Activated CD4-positive, alpha-beta T cell treated with anti-CD3 and anti-CD28 coated beads for 1 hour (primary cell): ENCODE data around the gene BNC2.
"Not testable (repeated sequence)": the region's sequence is repeated elsewhere in the genome, so short reads cannot be mapped to it uniquely, and the experiment has no call there.

Experiments used
- DNase-seq: peaks from one replicate; pipeline ENCODE4 v3.0.0-alpha.2; 2020

Gene BNC2

DNA sequence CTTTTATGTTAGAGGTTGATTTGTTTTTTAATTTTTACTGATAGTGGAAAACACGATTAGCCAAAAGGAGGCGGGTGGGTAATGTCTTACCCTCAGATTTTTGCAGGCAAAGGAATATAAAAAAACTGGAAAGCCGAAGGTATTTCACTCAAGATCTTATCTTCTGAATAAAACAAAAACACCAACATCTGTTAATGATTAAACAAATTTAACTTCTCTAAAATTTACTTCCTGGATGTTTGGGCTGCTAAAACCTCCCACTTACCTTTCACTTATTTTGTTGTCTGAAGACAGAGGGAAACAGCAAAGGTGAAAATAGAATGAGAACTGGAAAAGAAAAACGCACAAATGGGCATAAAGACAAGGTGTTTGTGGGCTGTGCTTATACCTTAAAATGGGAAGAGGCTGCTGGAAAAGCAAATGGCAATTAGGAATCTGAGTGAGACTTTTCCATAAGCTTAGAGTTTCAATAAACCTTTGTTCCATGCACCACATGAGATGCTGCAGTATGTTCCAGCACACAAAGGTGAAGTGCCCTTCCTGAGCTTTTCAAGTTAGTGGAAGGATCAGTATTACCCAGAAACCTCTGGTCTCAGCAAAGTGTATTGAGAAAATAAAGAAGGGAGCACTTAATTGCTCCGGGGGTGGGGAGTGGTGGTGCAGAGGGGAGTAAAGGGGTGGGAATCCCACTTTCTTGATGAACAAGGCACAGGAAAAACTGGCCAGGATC lies 298.3 kb downstream of the BNC2 start:
- no peak for DNase-seq

DNA sequence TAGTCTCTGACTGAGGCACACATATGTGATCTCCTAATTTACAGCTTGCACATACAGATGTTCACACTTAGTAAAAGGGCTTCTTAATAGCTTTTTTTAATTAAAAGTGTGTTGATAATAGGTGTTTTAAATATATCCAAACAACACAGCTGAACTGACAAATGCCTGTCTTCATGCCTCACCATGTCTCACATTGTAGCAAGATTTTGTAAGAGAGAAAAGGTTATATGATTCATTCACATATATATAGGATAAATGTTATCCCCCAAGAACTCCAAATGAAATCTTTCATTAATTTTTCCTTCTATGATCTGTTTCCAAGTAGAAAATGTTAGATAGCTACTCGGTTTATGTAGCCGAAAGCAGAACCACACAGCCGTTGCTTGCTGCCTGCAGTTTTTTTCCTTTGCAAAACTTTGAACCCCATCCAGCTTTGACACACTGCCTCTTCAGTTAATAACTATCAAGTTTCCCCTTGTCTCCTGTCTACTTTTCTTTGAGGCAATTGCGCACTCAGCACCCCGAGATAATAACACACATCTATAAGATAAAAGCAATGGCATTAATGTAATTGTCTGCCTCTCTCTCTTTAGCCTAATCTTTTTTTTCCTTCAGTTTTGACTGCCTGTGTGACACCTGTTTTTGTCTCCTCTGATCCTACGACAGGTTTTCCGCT lies 299.2 kb downstream of the BNC2 start:
- DNase-seq, result no peak

DNA sequence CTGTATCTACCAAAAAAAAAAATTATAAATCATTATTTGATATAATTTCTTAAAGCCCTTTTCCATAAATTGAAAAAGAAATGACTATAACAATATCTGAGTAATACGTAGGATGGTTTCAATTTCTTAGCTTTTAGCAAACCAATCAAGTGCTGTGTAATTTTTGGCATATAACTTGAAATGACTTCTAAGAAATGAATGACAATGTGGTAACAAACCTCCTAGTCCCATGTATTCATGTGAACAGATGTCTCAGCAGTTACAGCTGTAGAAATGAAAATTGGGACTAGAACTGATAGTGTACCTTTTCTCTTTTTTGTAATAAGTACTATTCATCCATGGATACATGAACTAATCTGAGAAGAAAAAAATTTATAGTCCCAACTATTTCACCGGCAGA lies 307.0 kb downstream of the BNC2 start:
- DNase-seq, result no peak

DNA sequence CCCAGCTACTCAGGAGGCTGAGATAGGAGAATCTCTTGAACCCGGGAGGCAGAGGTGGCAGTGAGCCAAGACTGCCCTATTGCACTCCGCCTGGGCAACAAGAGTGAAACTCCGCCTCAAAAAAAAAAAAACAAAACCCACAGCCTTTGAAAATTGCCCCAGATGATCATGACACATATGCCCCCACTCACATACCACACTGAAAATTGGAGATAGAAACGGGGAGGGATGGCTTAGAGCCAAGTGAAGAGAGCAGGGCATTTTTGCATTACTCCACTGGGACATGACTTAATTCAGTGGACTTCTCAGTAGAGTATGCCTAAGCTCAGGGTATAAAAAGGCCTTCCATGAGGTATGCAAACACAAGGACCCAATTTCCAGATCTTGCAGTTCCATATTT lies 309.3 kb downstream of the BNC2 start:
- no peak for DNase-seq

DNA sequence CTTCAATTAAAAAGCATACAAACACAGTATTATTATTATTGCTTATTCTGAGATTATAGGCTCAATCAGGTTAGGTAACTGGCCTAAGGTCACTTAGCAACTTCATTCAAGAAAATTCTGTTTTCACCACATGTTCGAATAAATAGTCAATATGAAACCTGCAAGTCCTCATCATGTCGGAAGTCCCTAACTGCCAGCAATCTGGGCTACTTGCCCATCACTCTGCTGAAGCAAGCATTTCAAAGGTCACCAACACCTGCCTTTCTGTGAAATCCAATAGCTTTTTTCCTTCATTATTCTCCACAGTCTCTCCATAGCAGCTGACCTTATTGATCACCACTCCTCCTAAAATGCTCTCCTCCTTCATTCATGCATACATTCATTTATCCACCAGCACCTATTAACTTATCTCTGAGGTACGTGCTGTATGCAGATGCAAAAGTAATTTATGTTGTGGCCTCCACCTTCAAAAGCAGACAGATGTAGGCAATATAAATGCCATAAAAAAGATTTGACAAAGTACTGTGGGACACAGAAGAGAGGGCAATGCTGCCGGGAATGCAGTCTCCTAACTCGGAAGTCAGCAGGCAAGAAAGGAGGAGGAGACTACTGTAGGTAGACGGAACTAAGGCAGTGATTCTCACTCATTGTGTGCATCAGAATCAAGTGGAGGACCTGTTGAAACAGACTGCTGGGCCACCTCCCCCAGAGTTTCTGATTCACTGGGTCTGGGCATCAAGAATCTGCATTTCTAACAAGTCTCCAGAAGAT lies 310.9 kb downstream of the BNC2 start:
- no peak for DNase-seq

DNA sequence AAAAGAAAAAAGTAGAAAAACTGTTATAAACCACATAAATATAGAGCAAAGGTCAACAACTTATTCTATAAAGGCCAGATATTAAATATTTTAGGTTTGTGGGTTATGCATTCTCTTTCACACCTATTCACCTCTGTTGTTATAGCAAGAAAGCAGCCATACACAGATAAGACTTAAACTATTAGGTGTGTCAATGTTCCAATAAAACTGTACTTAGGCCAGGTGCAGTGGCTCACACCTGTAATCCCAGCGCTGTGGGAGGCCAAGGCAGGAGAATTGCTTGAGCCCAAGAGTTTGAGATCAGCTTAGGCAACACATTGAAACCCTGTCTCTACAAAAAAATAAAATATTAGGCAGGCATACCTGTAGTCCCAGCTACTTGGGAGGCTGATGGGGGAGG lies 314.7 kb downstream of the BNC2 start:
- DNase-seq, result no peak

DNA sequence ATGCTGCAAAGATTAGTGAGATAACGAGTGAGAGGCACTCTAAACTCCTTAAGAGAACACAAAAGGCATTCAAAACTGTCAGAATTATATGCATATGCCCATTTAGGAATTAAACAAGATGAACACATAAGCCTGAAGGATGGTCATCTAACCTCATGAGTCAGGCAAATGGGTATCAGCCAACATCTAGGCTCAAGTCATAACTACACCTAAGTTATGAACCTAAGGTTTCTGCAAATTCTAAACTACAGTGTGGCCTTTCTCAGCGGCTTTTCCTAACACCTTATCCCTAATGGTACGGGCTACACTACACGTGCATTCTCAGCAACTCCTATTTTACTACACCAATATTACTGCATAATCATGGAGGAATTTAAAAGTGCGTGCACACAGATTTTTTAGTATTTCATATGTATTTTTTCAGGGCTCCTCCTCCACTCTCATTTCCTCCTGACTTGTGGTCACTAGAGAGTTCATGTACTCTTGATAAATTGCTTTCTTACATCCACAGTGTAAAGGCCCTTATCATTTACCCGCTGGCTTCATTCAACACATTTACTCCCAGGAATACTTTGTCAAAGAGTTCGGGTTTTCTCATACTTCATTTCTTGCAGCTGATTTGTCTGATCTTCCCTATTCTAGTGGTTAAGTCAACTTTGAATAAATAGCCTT lies 316.5 kb downstream of the BNC2 start:
- no peak for DNase-seq

DNA sequence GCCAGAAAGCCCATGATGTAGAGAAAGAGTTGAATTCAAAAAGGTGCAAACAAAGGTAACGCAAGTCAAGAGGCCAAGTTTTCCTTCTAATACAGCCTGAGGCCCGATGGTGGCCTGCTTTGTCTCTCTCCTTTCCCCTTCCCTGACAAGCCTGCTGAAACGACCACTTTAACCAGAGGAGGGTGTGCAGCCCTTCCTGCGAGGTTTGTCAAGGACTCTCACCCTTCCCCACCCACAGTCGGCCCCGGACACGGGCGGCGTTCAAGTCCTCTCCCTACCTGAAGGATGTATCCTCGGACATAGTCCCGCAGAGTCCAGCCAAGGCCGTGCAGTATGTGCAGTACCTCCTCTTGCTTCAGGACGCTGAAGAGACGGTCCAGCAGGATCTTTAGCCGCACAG lies 318.2 kb downstream of the BNC2 start:
- DNase-seq, result no peak

DNA sequence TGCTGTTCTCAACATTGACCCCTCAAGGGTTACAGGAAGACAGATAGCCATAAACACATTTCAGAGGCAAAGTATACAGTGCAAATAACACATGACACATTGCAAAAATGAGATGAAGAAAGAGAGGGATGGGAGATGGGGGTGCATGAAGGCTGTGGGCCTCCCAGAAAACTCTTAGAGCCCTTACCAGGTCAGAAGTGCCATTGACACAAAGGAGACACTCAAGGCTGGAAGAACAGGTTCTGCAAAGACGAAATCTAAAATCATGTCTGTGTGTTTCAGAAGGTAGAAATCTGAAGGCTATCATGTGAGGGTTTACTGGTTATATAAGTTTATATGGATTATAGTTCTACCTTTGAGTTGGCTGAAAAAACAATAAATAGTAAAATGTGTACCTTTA lies 318.8 kb downstream of the BNC2 start:
- DNase-seq, result no peak

DNA sequence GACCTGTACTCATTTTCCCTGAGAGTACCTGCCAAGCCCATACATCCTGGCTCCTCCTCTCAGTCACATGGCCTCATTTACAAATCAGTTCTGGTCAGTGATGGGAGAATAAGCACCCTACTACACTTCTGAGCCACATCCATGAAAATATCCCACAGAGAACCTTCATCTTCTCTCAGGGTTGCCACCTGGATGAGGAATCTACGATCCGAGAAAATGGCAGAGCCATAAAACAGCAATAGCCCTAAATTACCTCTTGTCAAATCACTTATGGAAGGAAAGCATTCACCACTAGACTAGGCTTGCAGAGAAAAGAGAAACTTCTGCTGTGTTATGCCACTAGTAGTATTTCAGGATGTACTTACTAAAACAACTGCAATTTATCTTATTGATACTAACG lies 324.8 kb downstream of the BNC2 start:
- no peak for DNase-seq

DNA sequence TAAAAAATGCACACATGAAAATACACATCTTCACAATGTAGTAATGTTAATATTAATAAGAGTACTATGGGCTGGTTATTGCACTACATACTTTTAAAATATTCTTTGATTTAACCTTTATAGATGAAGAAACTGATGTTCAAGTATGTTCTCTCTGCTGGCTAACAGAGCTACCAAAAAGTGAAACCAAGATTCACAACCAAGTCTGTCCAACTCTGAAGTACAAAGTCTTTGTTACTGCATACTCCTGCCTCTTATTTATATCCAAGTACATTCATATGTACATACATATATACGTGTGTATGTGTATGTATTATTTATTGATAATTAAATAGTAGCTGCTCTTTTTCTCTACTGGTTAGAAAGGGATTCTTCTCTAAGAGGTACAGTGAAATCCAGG lies 325.6 kb downstream of the BNC2 start:
- DNase-seq, result no peak

DNA sequence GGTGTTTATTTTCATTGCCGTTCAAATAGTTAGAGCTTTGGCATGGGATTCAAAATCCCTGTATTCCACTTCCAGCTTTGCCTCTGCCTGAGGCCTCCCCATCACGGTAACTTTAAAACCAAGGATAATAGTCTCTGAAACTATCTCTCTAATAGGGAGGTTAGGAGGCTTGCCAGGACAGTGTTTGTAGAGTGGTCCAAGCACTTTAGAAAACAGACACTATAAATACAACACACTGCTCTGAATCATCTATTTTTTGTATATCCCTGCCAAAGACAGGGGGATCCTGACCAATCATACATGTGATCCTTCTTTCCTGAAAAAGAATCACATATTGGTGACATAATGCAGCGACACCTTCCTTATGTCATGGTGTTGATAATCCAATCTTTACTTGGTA lies 326.8 kb downstream of the BNC2 start:
- DNase-seq, result no peak

DNA sequence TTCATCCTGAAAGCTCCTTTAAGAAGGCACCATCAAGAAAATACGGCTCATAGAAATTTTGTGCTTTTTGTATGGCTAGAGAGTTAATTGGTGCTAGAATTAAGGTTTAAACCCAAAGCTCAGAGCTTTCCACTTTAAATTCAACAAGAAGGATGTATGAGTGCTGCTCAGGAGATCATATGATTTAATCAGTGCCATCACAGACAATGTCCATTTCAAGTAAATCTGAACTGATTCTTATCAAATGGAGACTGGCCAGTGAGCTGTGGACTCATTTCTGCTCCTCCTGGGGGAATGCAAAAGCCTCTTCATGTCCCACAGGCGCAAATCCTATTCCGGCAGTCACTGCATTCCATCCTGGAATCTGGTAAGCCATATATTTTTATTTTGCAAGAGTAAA lies 327.2 kb downstream of the BNC2 start:
- no peak for DNase-seq

DNA sequence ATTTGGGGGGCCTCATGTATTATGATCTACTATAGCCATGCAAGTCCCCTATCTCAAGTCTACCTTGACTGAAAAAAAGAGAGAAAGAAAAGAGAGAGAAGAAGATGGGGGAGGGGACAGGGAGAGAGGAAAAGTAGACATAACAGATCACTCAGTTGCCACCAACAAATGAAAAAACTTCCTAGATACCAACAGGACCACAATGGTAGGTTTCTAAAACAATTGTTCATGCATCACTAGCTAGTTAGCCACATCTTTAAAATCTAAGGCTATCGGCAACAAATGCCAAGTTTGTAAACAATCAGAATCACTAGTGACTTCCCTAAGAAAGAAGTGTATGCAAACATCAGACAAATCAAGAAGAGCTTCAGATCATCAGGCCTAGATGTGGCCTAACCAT lies 328.2 kb downstream of the BNC2 start:
- no peak for DNase-seq

DNA sequence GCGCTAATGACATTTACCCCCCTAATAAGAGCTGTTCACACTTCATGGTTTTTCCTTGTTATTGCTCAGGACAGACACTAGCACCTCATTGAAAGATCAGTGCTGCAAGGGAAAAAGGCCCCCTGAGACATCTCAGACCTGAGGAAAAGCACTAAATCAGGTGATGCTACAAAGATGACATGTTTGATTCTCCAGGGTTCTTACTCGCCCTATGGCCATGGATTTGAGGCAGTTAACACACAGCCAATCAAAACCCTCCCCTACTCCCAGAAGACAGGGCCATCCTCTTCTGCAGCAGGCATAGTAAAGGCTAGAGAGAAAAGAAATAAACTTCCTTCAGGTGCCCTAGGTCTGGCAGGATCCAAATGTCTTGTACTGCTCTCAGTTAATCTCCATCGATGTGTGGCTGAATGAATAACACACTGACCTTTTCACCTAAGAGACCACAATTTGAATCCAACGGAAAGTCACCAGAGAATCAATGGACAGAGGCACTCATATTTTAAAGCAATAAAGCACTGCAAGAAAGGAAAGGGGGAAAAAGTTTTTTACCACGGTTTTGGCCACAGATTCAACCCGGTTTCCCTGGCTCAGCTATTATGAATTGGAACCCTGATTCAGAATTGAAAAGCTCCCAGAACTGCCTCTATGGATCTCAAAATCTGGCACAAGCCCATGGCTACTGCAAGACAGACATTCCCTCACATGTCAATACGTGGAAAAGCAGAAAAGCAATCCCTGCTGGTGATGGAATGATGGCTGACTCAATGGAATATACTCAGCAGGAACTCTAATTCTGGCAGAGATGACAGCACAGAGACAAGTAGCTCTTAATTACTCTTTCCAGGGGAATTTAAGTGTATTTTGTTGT lies 329.5 kb downstream of the BNC2 start:
- no peak for DNase-seq

DNA sequence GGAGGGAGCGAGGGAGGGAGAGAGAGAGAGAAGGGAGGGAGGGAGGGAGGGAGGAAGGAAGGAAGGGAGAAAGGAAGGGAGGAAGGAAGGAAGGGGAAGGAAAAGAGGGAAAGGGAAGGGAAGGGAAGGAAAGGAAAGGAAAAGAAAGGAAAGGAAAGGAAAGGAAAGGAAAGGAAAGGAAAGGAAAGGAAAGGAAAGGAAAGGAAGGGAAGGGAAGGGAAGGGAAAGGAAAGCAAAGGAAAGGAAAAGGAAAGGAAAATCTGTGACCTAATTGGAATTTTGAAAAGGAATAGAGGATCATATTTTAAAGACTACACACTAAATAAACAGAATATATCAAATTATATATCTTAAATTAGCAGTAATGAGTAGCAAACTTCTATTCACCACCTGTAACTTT lies 330.8 kb downstream of the BNC2 start:
- not testable (repeated sequence) for DNase-seq

DNA sequence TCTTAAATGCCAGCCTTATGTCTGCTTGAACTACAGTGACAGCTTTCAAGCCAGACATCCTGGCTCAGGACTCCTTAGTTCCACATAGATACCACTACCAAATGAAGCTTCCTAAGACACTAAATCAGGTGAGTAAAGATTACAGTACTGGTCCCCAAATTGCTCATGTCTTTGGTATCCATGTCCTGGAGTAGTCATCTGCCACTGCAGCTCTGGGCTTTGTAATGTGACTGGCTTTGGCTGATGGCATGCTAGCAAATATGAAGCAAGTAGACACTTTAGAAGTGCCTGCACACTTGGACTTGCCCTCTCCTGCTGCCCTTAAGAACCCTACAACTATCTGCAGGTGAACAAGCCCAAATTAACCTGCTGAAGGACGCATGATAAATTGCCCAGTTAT lies 334.9 kb downstream of the BNC2 start:
- no peak for DNase-seq

DNA sequence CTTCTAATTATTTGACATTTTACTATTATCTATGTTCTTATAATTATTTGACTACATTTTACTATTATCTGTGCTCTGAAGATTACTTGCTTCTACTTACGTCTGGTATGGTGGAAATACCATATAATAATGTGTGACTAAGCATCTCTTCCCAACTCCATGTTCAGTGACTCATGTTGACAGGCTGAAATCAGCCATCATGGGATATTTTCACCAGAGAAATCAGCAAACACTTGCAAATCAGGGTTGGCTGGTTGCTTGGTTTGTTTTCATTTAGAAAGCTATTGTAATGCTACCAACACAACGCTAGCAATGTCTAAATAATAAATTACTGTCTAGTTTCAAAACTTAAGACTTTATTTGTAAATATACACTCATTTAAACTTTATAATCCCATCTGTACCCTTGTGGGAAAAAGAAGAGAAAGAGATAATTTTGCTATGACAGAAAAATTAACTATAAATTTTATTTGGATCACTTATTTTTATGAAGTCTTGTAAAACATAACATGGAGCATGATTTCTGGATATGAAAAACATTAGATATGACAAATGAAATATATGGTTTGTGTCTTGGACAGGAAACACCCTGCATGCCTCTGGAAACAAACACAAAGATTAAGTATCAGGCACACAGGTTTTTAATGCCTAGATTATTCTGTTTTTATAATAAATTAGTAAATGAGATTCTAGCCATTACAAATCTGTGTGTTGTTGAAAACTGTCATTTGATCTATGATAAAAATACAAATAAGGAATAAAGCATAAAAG lies 337.6 kb downstream of the BNC2 start:
- no peak for DNase-seq

DNA sequence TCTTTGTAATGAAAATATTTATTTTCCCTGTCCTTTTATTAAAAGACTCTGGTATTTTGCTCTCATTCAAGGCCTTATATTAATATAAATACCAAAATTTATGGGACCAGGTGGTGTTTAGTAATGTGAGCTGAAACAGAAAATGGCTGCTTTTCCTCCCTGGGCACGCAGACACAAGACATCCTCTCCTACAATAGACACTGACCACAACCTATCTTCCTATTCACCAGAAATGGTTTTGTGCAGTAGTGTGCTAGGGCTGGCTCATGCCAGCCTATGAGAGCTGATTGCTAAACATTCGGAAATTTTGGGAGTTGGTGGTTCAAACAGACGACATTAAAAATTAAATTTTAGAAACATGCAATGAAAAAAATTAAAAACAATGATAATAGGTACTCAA lies 338.2 kb downstream of the BNC2 start:
- no peak for DNase-seq

DNA sequence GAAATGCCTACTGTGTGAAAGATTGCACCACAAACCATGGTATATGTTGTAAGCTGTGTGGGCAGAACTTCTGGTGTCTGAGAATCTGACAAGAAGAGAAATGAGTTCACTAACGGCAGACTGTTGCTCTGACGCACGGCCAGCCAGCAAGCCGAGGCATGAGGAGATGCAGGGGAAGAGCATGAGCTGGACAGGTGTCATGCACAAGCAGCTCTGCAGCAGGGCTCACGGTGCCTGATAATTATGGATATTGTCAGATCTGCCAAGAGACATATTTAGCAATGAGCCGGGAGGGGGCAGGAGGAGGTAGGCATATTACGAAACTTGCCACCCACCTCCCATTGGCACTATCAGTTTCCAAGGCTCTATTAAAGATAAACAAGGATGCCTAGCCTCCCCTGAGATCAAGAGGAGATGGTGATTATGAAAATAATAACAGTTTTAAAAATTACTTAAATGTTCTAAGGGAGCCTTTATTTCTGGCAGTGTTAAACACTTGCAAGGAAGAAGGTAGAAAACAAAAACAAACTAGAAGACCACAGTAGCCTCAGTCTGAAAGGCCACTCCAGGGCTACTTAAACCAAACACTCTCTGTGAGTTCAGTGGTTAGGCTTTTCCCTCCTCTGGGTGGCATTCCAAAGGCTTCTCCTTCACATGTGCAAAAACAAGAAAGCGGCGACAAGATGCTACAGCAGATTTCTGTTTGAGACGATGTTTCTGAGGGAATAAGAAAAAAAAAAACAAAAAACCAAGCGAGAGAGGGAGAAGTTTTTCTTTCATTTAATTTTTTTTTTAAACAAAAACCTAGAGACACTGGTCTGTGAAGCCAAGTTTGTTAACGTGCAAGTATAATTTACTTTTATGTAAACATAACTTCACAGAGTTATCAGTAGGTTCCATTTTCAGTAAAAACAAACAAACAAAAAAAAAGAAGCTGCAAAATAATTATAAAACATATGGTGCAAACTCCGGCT lies 339.5 kb downstream of the BNC2 start:
- no peak for DNase-seq

DNA sequence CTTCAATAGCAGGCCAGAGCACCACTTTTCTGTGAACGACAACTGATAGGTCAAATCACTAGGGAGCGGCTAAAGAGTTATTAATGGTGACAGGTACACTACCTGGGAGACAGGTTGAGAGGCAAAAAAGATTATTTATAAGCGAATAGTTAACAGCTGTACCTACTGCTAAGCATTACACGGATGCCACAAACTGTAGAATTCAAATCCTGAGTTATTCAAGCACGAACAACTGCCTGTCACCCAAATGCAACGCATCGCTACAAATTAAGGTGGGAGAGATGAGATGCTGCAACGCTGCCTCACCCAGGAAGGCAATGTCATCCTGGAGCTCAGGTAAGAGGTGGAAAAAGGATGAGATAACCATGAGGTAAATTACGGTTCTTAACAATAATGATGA lies 342.9 kb downstream of the BNC2 start:
- DNase-seq, result no peak
